ENCODE results near the gene RANBP3.

DNA sequence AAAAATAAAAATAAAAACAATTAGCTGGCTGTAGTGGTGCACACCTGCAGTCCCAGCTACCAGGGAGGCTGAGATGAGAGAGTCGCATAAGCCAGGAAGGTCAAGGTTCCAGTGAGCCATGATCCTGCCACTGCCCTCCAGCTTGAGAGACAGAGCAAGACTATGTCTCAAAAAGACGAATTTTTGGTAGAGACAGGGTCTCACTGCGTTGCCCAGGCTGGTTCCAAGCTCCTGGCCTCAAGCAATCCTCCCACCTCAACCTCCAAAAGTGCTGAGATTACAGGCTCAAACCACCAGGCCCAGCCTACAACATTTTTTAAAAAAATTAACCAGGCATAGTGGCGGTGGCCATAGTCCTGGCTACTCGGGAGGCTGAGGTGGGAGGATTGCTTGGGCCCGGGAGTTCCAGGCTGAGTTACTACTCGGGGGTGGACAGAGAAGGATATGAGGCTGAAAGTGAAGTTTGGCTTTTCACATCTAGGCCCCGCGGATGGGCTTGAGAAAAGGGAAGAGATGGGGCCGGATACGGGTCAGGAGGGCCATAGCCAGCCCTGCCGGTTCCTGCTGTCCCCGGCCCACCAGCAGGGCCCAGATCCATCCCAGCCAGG lies 84.5 kb downstream of the RANBP3 start:
- no peak for TF ChIP-seq GATA2 (IDR thresholded peaks at IDR 0.05; ENCODE audit: low read depth, low read length)
- TF ChIP-seq GATA3 (IDR thresholded peaks at IDR 0.05; ENCODE audit: low read depth, low read length): no peak

Measured in SH-SY5Y (cell line).